ENCODE measurements around the gene SATB1.

The SATB1 gene

DNA sequence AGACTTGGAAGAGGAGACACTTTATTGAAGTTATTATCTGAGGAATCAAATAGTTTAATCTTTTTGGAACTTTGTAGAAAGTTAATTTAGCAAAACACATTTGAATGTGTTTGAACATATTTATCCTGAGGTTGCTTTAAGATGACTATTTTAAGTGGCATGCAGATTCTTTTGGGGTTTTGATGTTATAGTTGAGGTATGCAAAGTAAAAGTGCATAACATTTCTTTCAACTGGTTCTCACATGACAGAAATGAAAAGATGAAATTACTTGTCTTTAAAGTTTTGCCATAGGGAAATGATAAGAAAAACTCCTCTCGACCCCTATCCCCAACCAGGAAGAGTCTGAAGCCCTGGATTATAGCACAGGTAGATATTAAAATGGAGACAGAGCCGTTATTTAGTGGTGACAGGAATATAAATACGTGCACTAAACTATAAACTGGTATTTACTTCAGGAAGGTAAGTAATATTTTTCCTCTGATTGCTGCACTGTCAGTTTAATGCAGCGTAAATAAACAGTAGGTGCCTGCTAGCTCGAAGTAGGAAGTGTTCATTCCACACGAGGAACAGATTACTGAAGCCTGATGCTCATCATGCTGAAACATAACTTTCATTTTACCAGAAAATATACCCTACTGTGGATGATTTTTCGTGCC, 15.1 kb upstream of the SATB1 start:
- H3K9me3 ChIP-seq (ENCODE audit: insufficient read depth, low read length): no peaks in the 10 kb centered on the region
- peaks cover 61% of the 10 kb centered on the region for H3K27me3 ChIP-seq (ENCODE audit: insufficient read depth, insufficient read length)
- TF ChIP-seq ZNF274 (IDR thresholded peaks at IDR 0.05; ENCODE audit: low read depth, low read length): no peak
- no peak for TF ChIP-seq SUZ12 (IDR thresholded peaks at IDR 0.05; ENCODE audit: extremely low read depth, insufficient read depth, insufficient read length)
- TF ChIP-seq YY1 (IDR thresholded peaks at IDR 0.05; ENCODE audit: insufficient read depth, insufficient read length): no peak
- no peak overlapping the region for H3K9ac ChIP-seq (ENCODE audit: insufficient read length, low read depth)
- no peak overlapping the region for H3K4me3 ChIP-seq (ENCODE audit: insufficient read length, low read depth)
- H3K4me1 ChIP-seq (ENCODE audit: insufficient read depth, insufficient read length): no peaks in the 10 kb centered on the region
- DNase-seq (ENCODE audit: low read depth, low spot score): no peak
- H3K36me3 ChIP-seq (ENCODE audit: insufficient read depth, insufficient read length, low read length): no peaks in the 10 kb centered on the region

- no peak for TF ChIP-seq ZNF274 (IDR thresholded peaks at IDR 0.05; ENCODE audit: low read depth, low read length)
- no peak for TF ChIP-seq SUZ12 (IDR thresholded peaks at IDR 0.05; ENCODE audit: extremely low read depth, insufficient read depth, insufficient read length)
- no peak for TF ChIP-seq YY1 (IDR thresholded peaks at IDR 0.05; ENCODE audit: insufficient read depth, insufficient read length)
- no peak for DNase-seq (ENCODE audit: low read depth, low spot score)
- Histone ChIP-seq H3K4me3 (ENCODE audit: insufficient read length, low read depth) (no peak overlapping the region), H3K36me3 (ENCODE audit: insufficient read depth, insufficient read length, low read length) (no peaks in the 10 kb centered on the region), H3K9ac (ENCODE audit: insufficient read length, low read depth) (no peak overlapping the region), H3K27me3 (ENCODE audit: insufficient read depth, insufficient read length) (peaks cover 57% of the 10 kb centered on the region), H3K9me3 (ENCODE audit: insufficient read depth, low read length) (no peaks in the 10 kb centered on the region), H3K4me1 (ENCODE audit: insufficient read depth, insufficient read length) (no peaks in the 10 kb centered on the region)
Measured at GRCh38 chr3:18439281-18439680, 14.1 kb upstream of the SATB1 start.

DNA sequence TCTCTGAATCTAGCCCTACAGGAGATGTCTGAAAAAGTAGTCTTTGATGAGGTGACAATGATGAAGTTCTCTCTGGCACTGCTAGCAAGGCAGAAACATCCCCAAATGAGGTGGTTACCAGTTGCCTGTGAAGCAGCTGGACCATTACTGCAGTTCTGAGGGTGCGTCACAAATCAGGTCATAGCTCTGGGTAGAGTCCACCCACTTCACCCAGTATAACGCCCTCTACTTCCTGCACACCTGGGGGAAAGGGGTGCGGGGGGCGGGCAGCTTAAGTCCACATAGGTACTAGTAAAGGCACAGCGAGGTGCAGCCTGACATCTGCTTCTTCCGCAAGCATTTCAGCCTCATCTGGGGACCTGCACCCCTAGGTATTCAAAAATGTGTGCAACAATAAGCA, 13.4 kb upstream of the SATB1 start:
- no peaks in the 10 kb centered on the region for H3K4me1 ChIP-seq (ENCODE audit: insufficient read depth, insufficient read length)

DNA sequence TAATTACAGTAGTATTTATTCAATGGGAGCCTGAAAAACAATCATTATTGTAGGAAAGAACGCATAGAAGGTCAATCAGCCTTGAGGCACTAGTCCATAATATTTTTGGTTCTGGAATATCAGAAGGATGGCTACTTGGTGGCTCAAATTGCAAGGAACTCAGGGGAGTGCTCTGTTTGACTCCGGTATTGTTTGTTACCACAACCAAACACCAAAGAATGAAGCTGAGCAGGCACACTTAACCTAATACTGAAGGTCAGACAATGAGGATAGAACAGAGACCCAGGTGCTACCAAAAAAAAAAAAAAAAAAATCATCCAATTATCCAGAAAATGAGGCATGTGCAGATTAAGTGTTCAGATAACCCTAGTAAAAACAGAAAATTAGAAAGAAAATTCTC, 11.1 kb upstream of the SATB1 start:
- Histone ChIP-seq H3K36me3 (ENCODE audit: insufficient read depth, insufficient read length, low read length) (no peaks in the 10 kb centered on the region), H3K27me3 (ENCODE audit: insufficient read depth, insufficient read length) (peaks cover 27% of the 10 kb centered on the region), H3K9me3 (ENCODE audit: insufficient read depth, low read length) (no peaks in the 10 kb centered on the region), H3K4me3 (ENCODE audit: insufficient read length, low read depth) (no peak overlapping the region), H3K4me1 (ENCODE audit: insufficient read depth, insufficient read length) (no peaks in the 10 kb centered on the region), H3K9ac (ENCODE audit: insufficient read length, low read depth) (no peak overlapping the region)
- TF ChIP-seq SUZ12 (IDR thresholded peaks at IDR 0.05; ENCODE audit: extremely low read depth, insufficient read depth, insufficient read length): no peak
- TF ChIP-seq ZNF274 (IDR thresholded peaks at IDR 0.05; ENCODE audit: low read depth, low read length): no peak
- no peak for TF ChIP-seq YY1 (IDR thresholded peaks at IDR 0.05; ENCODE audit: insufficient read depth, insufficient read length)
- no peak for DNase-seq (ENCODE audit: low read depth, low spot score)

More for the DNA sequence above, 13.4 kb upstream of the SATB1 start:
- H3K9ac ChIP-seq (ENCODE audit: insufficient read length, low read depth): no peak overlapping the region
- peaks cover 50% of the 10 kb centered on the region for H3K27me3 ChIP-seq (ENCODE audit: insufficient read depth, insufficient read length)
- no peak for TF ChIP-seq SUZ12 (IDR thresholded peaks at IDR 0.05; ENCODE audit: extremely low read depth, insufficient read depth, insufficient read length)
- no peak for TF ChIP-seq YY1 (IDR thresholded peaks at IDR 0.05; ENCODE audit: insufficient read depth, insufficient read length)
- no peak for TF ChIP-seq ZNF274 (IDR thresholded peaks at IDR 0.05; ENCODE audit: low read depth, low read length)
- DNase-seq (ENCODE audit: low read depth, low spot score): no peak
- no peaks in the 10 kb centered on the region for H3K36me3 ChIP-seq (ENCODE audit: insufficient read depth, insufficient read length, low read length)
- no peak overlapping the region for H3K4me3 ChIP-seq (ENCODE audit: insufficient read length, low read depth)
- no peaks in the 10 kb centered on the region for H3K9me3 ChIP-seq (ENCODE audit: insufficient read depth, low read length)

DNA sequence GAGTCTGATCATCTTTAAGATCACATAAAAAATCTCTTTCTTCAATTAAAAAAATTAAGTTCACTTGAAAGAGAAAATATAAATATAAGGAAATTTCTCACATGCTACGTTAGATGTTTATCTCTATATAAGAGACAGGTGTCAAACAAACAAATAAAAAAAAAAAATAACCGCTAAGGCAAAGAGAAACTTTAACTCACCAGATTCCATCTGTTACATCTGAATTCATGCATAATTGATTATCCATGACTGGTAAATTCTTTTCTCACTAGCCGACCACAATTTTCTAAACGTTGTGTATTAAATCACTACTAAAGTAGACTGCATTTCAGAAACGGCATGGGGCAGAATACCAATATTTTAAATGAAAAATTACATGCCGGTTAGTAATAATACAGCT, 9.6 kb upstream of the SATB1 start:
- Histone ChIP-seq H3K36me3 (ENCODE audit: insufficient read depth, insufficient read length, low read length) (no peaks in the 10 kb centered on the region), H3K9me3 (ENCODE audit: insufficient read depth, low read length) (no peaks in the 10 kb centered on the region), H3K27me3 (ENCODE audit: insufficient read depth, insufficient read length) (peaks cover 12% of the 10 kb centered on the region), H3K4me1 (ENCODE audit: insufficient read depth, insufficient read length) (no peaks in the 10 kb centered on the region), H3K9ac (ENCODE audit: insufficient read length, low read depth) (no peak overlapping the region), H3K4me3 (ENCODE audit: insufficient read length, low read depth) (no peak overlapping the region)
- TF ChIP-seq YY1 (IDR thresholded peaks at IDR 0.05; ENCODE audit: insufficient read depth, insufficient read length) (no peak), ZNF274 (IDR thresholded peaks at IDR 0.05; ENCODE audit: low read depth, low read length) (no peak), SUZ12 (IDR thresholded peaks at IDR 0.05; ENCODE audit: extremely low read depth, insufficient read depth, insufficient read length) (no peak)
- no peak for DNase-seq (ENCODE audit: low read depth, low spot score)

- H3K9ac ChIP-seq (ENCODE audit: insufficient read length, low read depth): no peak overlapping the region
- no peaks in the 10 kb centered on the region for H3K4me1 ChIP-seq (ENCODE audit: insufficient read depth, insufficient read length)
- no peaks in the 10 kb centered on the region for H3K9me3 ChIP-seq (ENCODE audit: insufficient read depth, low read length)
- H3K27me3 ChIP-seq (ENCODE audit: insufficient read depth, insufficient read length): no peaks in the 10 kb centered on the region
- DNase-seq (ENCODE audit: low read depth, low spot score): no peak
- no peaks in the 10 kb centered on the region for H3K36me3 ChIP-seq (ENCODE audit: insufficient read depth, insufficient read length, low read length)
- TF ChIP-seq ZNF274 (IDR thresholded peaks at IDR 0.05; ENCODE audit: low read depth, low read length) (no peak), SUZ12 (IDR thresholded peaks at IDR 0.05; ENCODE audit: extremely low read depth, insufficient read depth, insufficient read length) (no peak), YY1 (IDR thresholded peaks at IDR 0.05; ENCODE audit: insufficient read depth, insufficient read length) (no peak)
- no peak overlapping the region for H3K4me3 ChIP-seq (ENCODE audit: insufficient read length, low read depth)
Measured at GRCh38 chr3:18432752-18433151, 7.6 kb upstream of the SATB1 start.

DNA sequence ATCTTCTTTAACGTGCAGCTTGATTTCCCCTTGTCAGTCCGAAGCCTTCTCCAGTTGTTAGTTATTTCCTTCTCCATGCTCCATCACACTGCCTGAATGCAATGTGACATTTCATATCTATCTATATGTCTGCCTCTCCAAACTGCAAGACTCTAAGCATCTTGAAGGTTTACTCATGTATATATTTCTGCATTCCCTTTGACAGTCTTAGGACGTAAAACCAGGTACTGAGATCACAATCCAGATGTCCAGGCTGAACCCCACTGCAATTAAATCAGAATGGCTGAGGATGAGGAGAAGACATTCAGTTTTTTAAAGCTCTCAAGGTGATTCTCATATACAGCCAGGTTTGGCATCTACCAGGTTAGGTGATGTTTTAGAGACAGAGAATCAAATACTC, 6.1 kb upstream of the SATB1 start:
- no peaks in the 10 kb centered on the region for H3K4me1 ChIP-seq (ENCODE audit: insufficient read depth, insufficient read length)
- H3K27me3 ChIP-seq (ENCODE audit: insufficient read depth, insufficient read length): peaks cover 9% of the 10 kb centered on the region
- TF ChIP-seq ZNF274 (IDR thresholded peaks at IDR 0.05; ENCODE audit: low read depth, low read length) (no peak), SUZ12 (IDR thresholded peaks at IDR 0.05; ENCODE audit: extremely low read depth, insufficient read depth, insufficient read length) (no peak), YY1 (IDR thresholded peaks at IDR 0.05; ENCODE audit: insufficient read depth, insufficient read length) (no peak)

More for the DNA sequence above, 6.1 kb upstream of the SATB1 start:
- Histone ChIP-seq H3K36me3 (ENCODE audit: insufficient read depth, insufficient read length, low read length) (no peaks in the 10 kb centered on the region), H3K9ac (ENCODE audit: insufficient read length, low read depth) (no peak overlapping the region), H3K4me3 (ENCODE audit: insufficient read length, low read depth) (no peak overlapping the region), H3K9me3 (ENCODE audit: insufficient read depth, low read length) (no peaks in the 10 kb centered on the region)
- DNase-seq (ENCODE audit: low read depth, low spot score): no peak

Data from NT2/D1 (cell line).